GM12872 (cell line): Measurements from ENCODE around the gene CD2.

ENCODE experiments used
- CTCF ChIP-seq: IDR thresholded peaks from 3 replicates; pipeline ENCODE4 v1.5.1; 2011; ENCODE audit warnings: low read depth, mild to moderate bottlenecking, low read length, moderate library complexity; ENCODE audit not compliant: insufficient read depth

Gene CD2

GRCh38 chr1:116793357-116793935 lies 39.2 kb downstream of the CD2 start:
- no peak for TF ChIP-seq CTCF

- TF ChIP-seq CTCF: no peak
Measured at GRCh38 chr1:116794371-116794770, 40.1 kb downstream of the CD2 start.

GRCh38 chr1:116794804-116795481 lies 40.7 kb downstream of the CD2 start:
- TF ChIP-seq CTCF: no peak

DNA sequence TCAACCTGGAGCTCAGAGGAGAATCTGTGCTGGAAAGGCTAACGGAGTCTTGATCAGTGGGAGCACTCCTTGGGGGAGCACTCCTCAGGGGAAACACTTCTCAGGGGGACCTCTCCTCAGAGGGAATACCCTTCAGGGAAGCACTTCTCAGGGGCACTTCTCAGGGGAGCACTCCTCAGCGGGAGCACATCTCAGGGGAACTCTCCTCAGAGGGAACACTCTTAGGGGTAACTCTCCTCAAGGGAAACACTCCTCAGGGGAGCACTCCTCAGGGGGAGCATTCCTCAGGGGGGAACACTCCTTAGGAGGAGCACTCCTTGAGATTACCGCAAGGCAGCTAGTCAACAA lies 41.2 kb downstream of the CD2 start:
- no peak for TF ChIP-seq CTCF

DNA sequence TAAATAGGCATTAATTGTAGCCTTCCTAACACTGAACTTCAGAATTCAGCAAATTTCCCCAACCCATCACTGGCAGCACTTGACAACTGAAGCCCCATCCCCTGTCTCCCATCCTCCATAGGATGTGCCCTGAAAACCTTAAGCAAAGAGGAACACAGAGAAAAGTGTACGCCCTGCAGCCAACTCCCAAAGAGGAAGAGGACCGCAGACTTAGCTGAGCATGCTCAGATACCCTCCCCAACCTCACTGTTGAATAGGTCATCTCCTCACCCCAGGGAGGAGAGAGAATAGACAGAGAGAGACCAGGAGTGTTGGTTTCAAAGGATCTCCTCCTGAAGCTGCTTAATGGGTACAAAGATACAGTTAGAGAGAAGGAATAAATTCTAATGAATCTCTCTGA lies 50.5 kb downstream of the CD2 start:
- no peak for TF ChIP-seq CTCF

GRCh38 chr1:116805398-116805797 lies 51.2 kb downstream of the CD2 start:
- TF ChIP-seq CTCF: no peak

DNA sequence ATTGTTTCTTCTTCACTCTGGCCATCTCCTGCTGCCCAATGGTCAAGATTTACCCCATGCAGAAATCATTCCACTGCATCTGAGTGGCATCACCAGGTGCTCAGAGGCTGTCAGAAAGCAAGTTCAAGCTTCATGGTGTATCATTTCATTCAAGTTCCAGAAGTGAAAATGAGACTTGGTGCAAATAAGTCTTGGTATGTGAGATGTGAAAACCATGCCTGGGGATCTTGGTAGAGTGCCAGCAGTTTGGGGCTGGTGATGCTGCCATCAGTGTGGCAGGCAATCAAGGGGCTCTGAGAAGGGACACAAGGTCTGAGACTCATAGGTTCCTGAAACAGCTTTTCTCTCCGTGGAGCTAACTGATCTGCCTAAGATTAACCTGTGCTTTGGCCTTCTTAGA lies 52.0 kb downstream of the CD2 start:
- TF ChIP-seq CTCF: no peak

DNA sequence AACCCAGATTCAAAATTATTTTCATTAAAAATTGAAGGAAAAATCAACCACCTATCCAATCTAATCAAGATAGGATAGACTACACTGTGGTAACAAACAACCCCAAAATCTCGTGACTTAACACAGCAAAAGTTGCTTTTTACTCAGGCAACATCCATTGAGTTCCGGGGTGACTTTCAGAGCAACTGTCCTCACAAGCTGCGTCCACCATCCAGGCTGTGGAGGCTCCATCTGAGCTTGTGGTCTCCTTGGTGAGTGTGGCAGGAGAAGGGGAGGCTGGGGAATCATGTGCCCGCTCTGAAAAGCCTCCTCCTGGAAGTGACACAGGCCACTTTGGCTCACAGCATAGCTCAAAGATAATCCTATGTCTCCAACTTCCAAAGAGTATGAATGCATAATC lies 52.4 kb downstream of the CD2 start:
- TF ChIP-seq CTCF: no peak
